IMR-90 (cell line): ENCODE data around the gene COL23A1.

Source experiments
- CTCF ChIP-seq: conservative IDR thresholded peaks from 2 replicates; pipeline ENCODE4 v1.5.1; 2012; ENCODE audit warnings: mild to moderate bottlenecking, low read depth, low read length, improper control_type of control experiment
- POLR2A ChIP-seq: IDR thresholded peaks from 2 replicates; pipeline ENCODE4 v1.6.1; 2012; ENCODE audit warnings: mild to moderate bottlenecking, low read depth, low read length
- RAD21 ChIP-seq: IDR thresholded peaks from 2 replicates; pipeline ENCODE4 v1.6.1; 2012; ENCODE audit warnings: low read length, improper control_type of control experiment
- RFX5 ChIP-seq: IDR thresholded peaks from 2 replicates; pipeline ENCODE4 v1.8.0; 2012; ENCODE audit warnings: low read depth, mild to moderate bottlenecking, low read length, moderate library complexity
- SMC3 ChIP-seq: fragments of 150-350 bp; IDR thresholded peaks from 2 replicates; pipeline ENCODE4 v1.6.1; 2016; ENCODE audit warnings: low read depth, mild to moderate bottlenecking, antibody characterized with exemption, low read length, moderate library complexity

GRCh38 chr5:178445534-178445933, 144.7 kb downstream of the COL23A1 start:
- TF ChIP-seq CTCF: no peak
- no peak for TF ChIP-seq POLR2A
- no peak for TF ChIP-seq RFX5
- no peak for TF ChIP-seq RAD21
- TF ChIP-seq SMC3: no peak
